Mesendoderm (in vitro differentiated cells): ENCODE data around the gene FGF8.

Experiments
- DNase-seq: peaks from one replicate; pipeline ENCODE4 v3.0.0; 2013
- H2AK5ac ChIP-seq: 2 replicates; pipeline ENCODE4 v1.6.1; 2013; ENCODE audit warnings: low read length, inconsistent platforms
- H2BK120ac ChIP-seq: 2 replicates; pipeline ENCODE4 v1.6.1; 2013; ENCODE audit warnings: low read depth, mild to moderate bottlenecking, low read length, moderate library complexity, mixed read lengths
- H2BK15ac ChIP-seq: replicated peaks from 2 replicates; pipeline ENCODE4 v1.6.1; 2013; ENCODE audit warnings: low read depth, mild to moderate bottlenecking, moderate library complexity
- H2BK5ac ChIP-seq: 2 replicates; pipeline ENCODE4 v1.6.1; 2013; ENCODE audit warnings: low read length, inconsistent platforms
- H3K18ac ChIP-seq: 2 replicates; pipeline ENCODE4 v1.6.1; 2013; ENCODE audit warnings: mild to moderate bottlenecking, low read length, mixed read lengths
- H3K23ac ChIP-seq: one replicate; pipeline ENCODE4 v1.6.1; 2013; ENCODE audit warnings: low read length
- H3K27ac ChIP-seq: 2 replicates; pipeline ENCODE4 v1.5.1; 2013; ENCODE audit warnings: low read depth, mild to moderate bottlenecking, inconsistent platforms, low read length, moderate library complexity
- H3K27me3 ChIP-seq: 2 replicates; pipeline ENCODE4 v1.6.1; 2013; ENCODE audit warnings: low read length, control low read depth, mild to moderate bottlenecking, inconsistent platforms; ENCODE audit not compliant: insufficient read depth, poor library complexity
- H3K36me3 ChIP-seq: 2 replicates; pipeline ENCODE4 v1.6.1; 2013; ENCODE audit warnings: low read length, inconsistent platforms; ENCODE audit not compliant: control insufficient read depth, insufficient read depth
- H3K4ac ChIP-seq: one replicate; pipeline ENCODE4 v1.6.1; 2013; ENCODE audit warnings: low read depth, mild to moderate bottlenecking, low read length, moderate library complexity
- H3K4me1 ChIP-seq: 2 replicates; pipeline ENCODE4 v1.6.1; 2013; ENCODE audit warnings: low read depth, low read length, inconsistent platforms; ENCODE audit not compliant: control insufficient read depth
- H3K4me2 ChIP-seq: 2 replicates; pipeline ENCODE4 v1.6.1; 2013; ENCODE audit warnings: low read length
- H3K4me3 ChIP-seq: 2 replicates; pipeline ENCODE4 v1.5.1; 2013; ENCODE audit warnings: mild to moderate bottlenecking, low read length
- H3K56ac ChIP-seq: one replicate; pipeline ENCODE4 v1.6.1; 2013; ENCODE audit warnings: low read length
- H3K79me1 ChIP-seq: 2 replicates; pipeline ENCODE4 v1.6.1; 2013; ENCODE audit warnings: low read length, inconsistent platforms
- H3K79me2 ChIP-seq: 2 replicates; pipeline ENCODE4 v1.6.1; 2013; ENCODE audit warnings: mild to moderate bottlenecking, low read length; ENCODE audit not compliant: control insufficient read depth, insufficient read depth
- H3K9ac ChIP-seq: 2 replicates; pipeline ENCODE4 v1.6.1; 2013; ENCODE audit warnings: low read length, inconsistent platforms
- H4K5ac ChIP-seq: one replicate; pipeline ENCODE4 v1.6.1; 2013; ENCODE audit warnings: low read length
- H4K8ac ChIP-seq: one replicate; pipeline ENCODE4 v1.6.1; 2013; ENCODE audit warnings: low read depth, mild to moderate bottlenecking, control low read depth, low read length, moderate library complexity
- WGBS: extraction: QIAGEN DNeasy Blood & Tissue Kit; methylation state at CpG from one replicate; pipeline ENCODE4 v1.1.7; 2013; ENCODE audit warnings: low lambda C conversion rate, missing lambda C conversion rate; ENCODE audit not compliant: insufficient coverage; ENCODE audit errors: extremely low coverage; 5-methylcytosine and 5-hydroxymethylcytosine counted together

FGF8 gene

GRCh38 chr10:101736666-101737065 is 39.2 kb downstream of the FGF8 start:
- Histone ChIP-seq H3K56ac (no peak overlapping the region), H2AK5ac (no peak overlapping the region), H2BK5ac (no peak overlapping the region), H3K27me3 (no peaks in the 10 kb centered on the region), H3K23ac (no peak overlapping the region), H3K18ac (no peak overlapping the region), H3K27ac (no peak overlapping the region), H3K4ac (no peak overlapping the region), H2BK15ac (no peak overlapping the region), H3K4me2 (no peak overlapping the region), H3K36me3 (no peaks in the 10 kb centered on the region), H3K9ac (no peak overlapping the region), H2BK120ac (no peak overlapping the region), H3K79me1 (no peaks in the 10 kb centered on the region), H4K5ac (no peak overlapping the region), H3K4me1 (no peaks in the 10 kb centered on the region), H3K79me2 (no peaks in the 10 kb centered on the region), H3K4me3 (no peak overlapping the region), H4K8ac (no peak overlapping the region)
- DNase-seq, result no peak
- no CpG with 5 or more reads among the region's 3 CpGs for WGBS

GRCh38 chr10:101732096-101732495 is 43.8 kb downstream of the FGF8 start:
- Histone ChIP-seq H4K5ac (no peak overlapping the region), H2BK15ac (no peak overlapping the region), H3K23ac (no peak overlapping the region), H3K27me3 (no peaks in the 10 kb centered on the region), H3K36me3 (no peaks in the 10 kb centered on the region), H4K8ac (no peak overlapping the region), H2BK120ac (no peak overlapping the region), H3K79me1 (no peaks in the 10 kb centered on the region), H3K27ac (no peak overlapping the region), H3K9ac (no peak overlapping the region), H3K4me1 (no peaks in the 10 kb centered on the region), H3K4ac (no peak overlapping the region), H3K18ac (no peak overlapping the region), H2BK5ac (no peak overlapping the region), H3K79me2 (no peaks in the 10 kb centered on the region), H3K4me2 (no peak overlapping the region), H3K56ac (no peak overlapping the region), H2AK5ac (no peak overlapping the region), H3K4me3 (no peak overlapping the region)
- WGBS, result no CpG with 5 or more reads among the region's 1 CpG
- no peak for DNase-seq

DNA sequence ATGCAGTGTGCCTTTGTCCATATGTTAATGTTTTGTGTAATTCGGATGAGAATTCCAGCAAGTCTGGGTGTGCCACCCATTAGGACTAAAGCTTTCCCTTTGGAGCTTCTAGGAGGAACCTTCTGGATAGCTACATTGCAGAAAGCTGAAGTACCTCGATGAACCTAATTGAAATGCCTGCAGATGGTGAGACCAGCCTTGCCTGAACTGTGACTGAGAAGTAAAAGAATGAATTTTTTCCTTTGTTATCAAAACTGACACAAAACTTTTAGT is 49.9 kb downstream of the FGF8 start:
- H3K4me2 ChIP-seq, result no peak overlapping the region

GRCh38 chr10:101725296-101726114 is 50.4 kb downstream of the FGF8 start:
- Histone ChIP-seq H3K9ac (no peak overlapping the region), H2AK5ac (no peak overlapping the region), H3K36me3 (no peaks in the 10 kb centered on the region), H3K4me3 (no peak overlapping the region), H3K56ac (no peak overlapping the region), H2BK5ac (no peak overlapping the region), H3K18ac (no peak overlapping the region), H3K4ac (no peak overlapping the region), H3K23ac (no peak overlapping the region), H3K27ac (no peak overlapping the region), H4K8ac (no peak overlapping the region), H2BK120ac (no peak overlapping the region), H3K79me2 (no peaks in the 10 kb centered on the region), H2BK15ac (no peak overlapping the region), H3K4me1 (peaks cover 3% of the 10 kb centered on the region), H3K27me3 (no peaks in the 10 kb centered on the region), H3K4me2 (no peak overlapping the region), H4K5ac (no peak overlapping the region), H3K79me1 (no peaks in the 10 kb centered on the region)
- no peak for DNase-seq
- no CpG with 5 or more reads among the region's 8 CpGs for WGBS

More for the DNA sequence above, 49.9 kb downstream of the FGF8 start:
- Histone ChIP-seq H3K4ac (no peak overlapping the region), H3K79me2 (no peaks in the 10 kb centered on the region), H2BK5ac (no peak overlapping the region), H3K56ac (no peak overlapping the region), H4K8ac (no peak overlapping the region), H3K9ac (no peak overlapping the region), H3K4me3 (no peak overlapping the region), H3K79me1 (no peaks in the 10 kb centered on the region), H3K18ac (no peak overlapping the region), H4K5ac (no peak overlapping the region), H3K36me3 (no peaks in the 10 kb centered on the region), H2AK5ac (no peak overlapping the region), H2BK120ac (no peak overlapping the region), H2BK15ac (no peak overlapping the region), H3K23ac (no peak overlapping the region), H3K27ac (no peak overlapping the region), H3K27me3 (no peaks in the 10 kb centered on the region), H3K4me1 (peaks cover 3% of the 10 kb centered on the region)
- no peak for DNase-seq
- WGBS, result no CpG with 5 or more reads among the region's 2 CpGs

GRCh38 chr10:101724446-101724845 is 51.5 kb downstream of the FGF8 start:
- no peak overlapping the region for H3K9ac ChIP-seq

GRCh38 chr10:101723176-101723575 is 52.7 kb downstream of the FGF8 start:
- WGBS, result no CpG with 5 or more reads among the region's 3 CpGs
- no peak overlapping the region for H2BK5ac ChIP-seq
- no peak overlapping the region for H2BK15ac ChIP-seq
- H3K27ac ChIP-seq, result no peak overlapping the region
- H3K56ac ChIP-seq, result no peak overlapping the region
- no peak overlapping the region for H4K5ac ChIP-seq
- no peak overlapping the region for H4K8ac ChIP-seq
- no peak overlapping the region for H3K4ac ChIP-seq
- no peaks in the 10 kb centered on the region for H3K79me1 ChIP-seq
- no peak overlapping the region for H3K4me3 ChIP-seq
- H2BK120ac ChIP-seq, result no peak overlapping the region
- H3K9ac ChIP-seq, result no peak overlapping the region
- H3K27me3 ChIP-seq, result no peaks in the 10 kb centered on the region
- H3K36me3 ChIP-seq, result no peaks in the 10 kb centered on the region
- H3K18ac ChIP-seq, result no peak overlapping the region
- H3K23ac ChIP-seq, result no peak overlapping the region
- H3K4me1 ChIP-seq, result peaks cover 3% of the 10 kb centered on the region
- no peak overlapping the region for H3K4me2 ChIP-seq
- no peak overlapping the region for H2AK5ac ChIP-seq
- DNase-seq, result no peak
- H3K79me2 ChIP-seq, result no peaks in the 10 kb centered on the region

More at GRCh38 chr10:101724446-101724845, 51.5 kb downstream of the FGF8 start:
- Histone ChIP-seq H2BK15ac (no peak overlapping the region), H3K4me1 (peaks cover 3% of the 10 kb centered on the region), H3K79me2 (no peaks in the 10 kb centered on the region), H3K79me1 (no peaks in the 10 kb centered on the region), H3K23ac (no peak overlapping the region), H3K27ac (no peak overlapping the region), H3K27me3 (no peaks in the 10 kb centered on the region), H4K8ac (no peak overlapping the region), H4K5ac (no peak overlapping the region), H3K4ac (no peak overlapping the region), H2BK120ac (no peak overlapping the region), H3K4me3 (no peak overlapping the region), H3K36me3 (no peaks in the 10 kb centered on the region), H3K4me2 (no peak overlapping the region), H3K56ac (no peak overlapping the region), H2AK5ac (no peak overlapping the region), H3K18ac (no peak overlapping the region), H2BK5ac (no peak overlapping the region)
- no peak for DNase-seq
- WGBS, result no CpG with 5 or more reads among the region's 2 CpGs
